ENCODE results near the gene TAF10. TPM values are rescaled to one million over a fixed set of nuclear protein-coding genes. Genes with fewer than 3 reads are reported as not detected.

TAF10 gene
- total RNA-seq, 1 donor from 2014 or later: 87.8 TPM

DNA sequence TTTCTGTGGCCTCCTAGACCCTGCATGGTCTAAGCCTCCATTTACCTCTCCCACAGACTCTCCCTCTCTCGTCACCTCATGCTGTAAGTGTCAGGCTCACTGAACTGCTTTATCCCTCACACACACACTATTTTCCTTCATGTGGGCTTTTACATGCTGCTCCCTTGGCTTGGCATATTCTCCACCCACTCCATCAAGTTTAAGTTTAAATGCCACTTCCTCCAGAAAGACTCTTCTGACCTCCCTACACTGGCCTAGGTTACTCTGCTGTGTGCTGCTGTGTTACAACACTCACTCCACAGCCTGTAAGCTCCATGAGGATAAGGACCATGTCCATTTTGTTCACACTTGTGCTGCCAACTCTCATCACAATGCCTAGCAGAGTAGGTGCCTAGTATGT is 41.1 kb upstream of the TAF10 start:
- TF ChIP-seq, protein P1, sequence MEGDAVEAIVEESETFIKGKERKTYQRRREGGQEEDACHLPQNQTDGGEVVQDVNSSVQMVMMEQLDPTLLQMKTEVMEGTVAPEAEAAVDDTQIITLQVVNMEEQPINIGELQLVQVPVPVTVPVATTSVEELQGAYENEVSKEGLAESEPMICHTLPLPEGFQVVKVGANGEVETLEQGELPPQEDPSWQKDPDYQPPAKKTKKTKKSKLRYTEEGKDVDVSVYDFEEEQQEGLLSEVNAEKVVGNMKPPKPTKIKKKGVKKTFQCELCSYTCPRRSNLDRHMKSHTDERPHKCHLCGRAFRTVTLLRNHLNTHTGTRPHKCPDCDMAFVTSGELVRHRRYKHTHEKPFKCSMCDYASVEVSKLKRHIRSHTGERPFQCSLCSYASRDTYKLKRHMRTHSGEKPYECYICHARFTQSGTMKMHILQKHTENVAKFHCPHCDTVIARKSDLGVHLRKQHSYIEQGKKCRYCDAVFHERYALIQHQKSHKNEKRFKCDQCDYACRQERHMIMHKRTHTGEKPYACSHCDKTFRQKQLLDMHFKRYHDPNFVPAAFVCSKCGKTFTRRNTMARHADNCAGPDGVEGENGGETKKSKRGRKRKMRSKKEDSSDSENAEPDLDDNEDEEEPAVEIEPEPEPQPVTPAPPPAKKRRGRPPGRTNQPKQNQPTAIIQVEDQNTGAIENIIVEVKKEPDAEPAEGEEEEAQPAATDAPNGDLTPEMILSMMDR (IDR thresholded peaks at IDR 0.05): no peak
- intact Hi-C loops (cut with DNase I): no loop called here
- peaks cover 7% of the 10 kb centered on the region for H3K4me1 ChIP-seq
- peaks cover 8% of the 10 kb centered on the region for H3K27me3 ChIP-seq
- H3K9me3 ChIP-seq: no peaks in the 10 kb centered on the region
- H3K36me3 ChIP-seq: no peaks in the 10 kb centered on the region
- H3K27ac ChIP-seq: no peak overlapping the region
- no peak overlapping the region for H3K4me3 ChIP-seq
- ATAC-seq (no peak), DNase-seq (no peak)

DNA sequence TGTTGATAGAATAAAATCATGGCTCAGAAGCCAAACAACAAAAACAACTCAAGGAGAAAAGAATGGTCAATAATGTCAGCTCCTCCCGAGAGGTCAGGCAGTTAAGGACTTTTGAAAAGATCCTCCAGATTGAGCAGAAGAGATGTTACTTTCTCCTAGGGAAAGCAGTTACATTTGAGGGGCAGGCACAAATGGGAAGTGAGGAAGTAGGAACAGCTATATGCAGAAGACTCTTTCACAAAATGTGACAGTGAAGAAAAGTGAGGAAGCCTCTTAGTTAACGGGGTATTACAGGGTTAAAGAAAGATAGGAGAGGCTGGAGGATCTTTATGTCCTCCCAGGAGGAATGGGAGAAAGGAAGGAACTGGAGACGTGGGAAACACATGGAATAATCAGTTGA is 40.2 kb upstream of the TAF10 start:
- no peaks in the 10 kb centered on the region for H3K9me3 ChIP-seq
- peaks cover 8% of the 10 kb centered on the region for H3K27me3 ChIP-seq
- no peak for DNase-seq
- H3K27ac ChIP-seq: no peak overlapping the region
- H3K4me3 ChIP-seq: no peak overlapping the region
- peaks cover 16% of the 10 kb centered on the region for H3K4me1 ChIP-seq
- no peak for ATAC-seq
- intact Hi-C loops (cut with DNase I): no loop called here
- TF ChIP-seq, protein P1 (IDR thresholded peaks at IDR 0.05): no peak
- H3K36me3 ChIP-seq: no peaks in the 10 kb centered on the region

DNA sequence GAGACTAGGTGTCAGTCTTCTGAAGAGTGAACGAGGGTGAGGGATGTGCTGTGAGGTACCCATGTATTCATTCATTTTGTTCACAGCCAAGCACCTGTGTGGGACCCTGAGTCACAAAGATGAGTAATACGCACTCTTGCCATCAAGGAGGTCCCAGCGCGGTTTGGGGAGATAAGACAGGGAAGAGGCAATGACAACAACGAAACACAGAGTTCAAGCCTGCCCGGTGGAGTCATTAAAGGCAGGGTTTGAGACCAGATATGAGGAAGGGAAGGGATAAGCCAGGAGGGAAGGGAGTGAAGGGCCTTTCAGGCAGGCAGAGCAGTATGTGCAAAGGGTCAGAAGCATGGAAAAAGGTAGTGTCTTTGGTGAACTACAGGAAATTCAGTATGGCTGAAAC is 39.0 kb upstream of the TAF10 start:
- no peak for ATAC-seq
- Histone ChIP-seq H3K27me3 (peaks cover 8% of the 10 kb centered on the region), H3K4me1 (peaks cover 28% of the 10 kb centered on the region), H3K36me3 (no peaks in the 10 kb centered on the region), H3K4me3 (no peak overlapping the region), H3K27ac (no peak overlapping the region), H3K9me3 (no peaks in the 10 kb centered on the region)
- intact Hi-C loops (cut with DNase I): no loop called here
- no peak for DNase-seq
- TF ChIP-seq, protein P1 (IDR thresholded peaks at IDR 0.05): no peak

DNA sequence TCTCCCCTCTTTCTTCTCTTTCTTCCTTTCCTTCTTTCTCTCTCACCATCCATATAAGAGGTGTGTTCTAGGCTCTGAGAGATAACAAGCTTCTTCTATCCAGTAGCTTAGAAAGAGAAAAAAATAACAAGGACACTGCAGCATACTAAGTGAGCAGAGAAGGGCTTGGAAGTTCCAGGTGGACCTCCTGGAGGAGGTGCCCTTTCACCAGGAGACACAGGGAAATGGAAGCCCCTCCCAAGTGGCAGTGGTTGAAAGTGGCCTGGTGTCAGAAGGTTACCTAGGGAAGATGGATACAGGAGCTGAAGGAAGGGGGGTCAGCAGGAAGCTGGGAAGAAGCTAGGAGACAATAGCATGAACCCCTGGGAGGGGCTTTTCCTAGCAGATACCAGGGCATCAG is 38.1 kb upstream of the TAF10 start:
- no peak overlapping the region for H3K27ac ChIP-seq
- peaks cover 7% of the 10 kb centered on the region for H3K27me3 ChIP-seq
- H3K4me3 ChIP-seq: no peak overlapping the region
- DNase-seq: no peak
- TF ChIP-seq, protein P1 (IDR thresholded peaks at IDR 0.05): no peak
- H3K4me1 ChIP-seq: peaks cover 31% of the 10 kb centered on the region
- H3K36me3 ChIP-seq: no peaks in the 10 kb centered on the region
- H3K9me3 ChIP-seq: no peaks in the 10 kb centered on the region
- ATAC-seq: no peak
- intact Hi-C loops (cut with DNase I): no loop called here

DNA sequence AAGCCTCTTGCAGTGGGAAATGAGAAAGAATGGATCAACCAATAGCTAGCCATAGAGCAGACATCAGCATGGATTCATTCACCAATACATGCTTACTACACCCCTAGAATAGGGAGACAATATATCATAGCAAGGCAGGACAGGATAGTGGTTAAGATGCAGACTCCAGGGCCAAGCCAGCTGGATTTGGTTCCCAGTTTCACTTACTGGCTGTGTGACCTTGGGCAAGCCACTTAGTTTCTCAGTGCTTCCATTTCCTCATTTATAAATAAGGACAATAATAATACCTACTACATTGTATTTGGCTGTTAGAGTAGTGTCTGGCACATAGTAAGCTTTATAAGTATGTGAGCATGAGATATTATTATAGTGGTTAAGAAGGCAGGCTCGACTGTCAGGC is 36.5 kb upstream of the TAF10 start:
- no peak for DNase-seq
- H3K36me3 ChIP-seq: no peaks in the 10 kb centered on the region
- ATAC-seq: peak; percentile 28

More for the DNA sequence above, 36.5 kb upstream of the TAF10 start:
- no peaks in the 10 kb centered on the region for H3K27me3 ChIP-seq
- H3K4me1 ChIP-seq: peaks cover 31% of the 10 kb centered on the region
- TF ChIP-seq, protein P1 (IDR thresholded peaks at IDR 0.05): no peak
- no peak overlapping the region for H3K4me3 ChIP-seq
- no peaks in the 10 kb centered on the region for H3K9me3 ChIP-seq
- H3K27ac ChIP-seq: no peak overlapping the region
- intact Hi-C loops (cut with DNase I): no loop called here

Data from upper lobe of right lung (tissue), 1 donor.